NCI-H345 treated with DMSO at 0.1 percent for 48 hours (cell line): Measurements from ENCODE around the gene ACADL.

ENCODE experiments used
- DNase-seq: peaks from one replicate; lab custom pipeline; 2025; ENCODE audit not compliant: unreplicated experiment; lab: John Stamatoyannopoulos, UW

Gene ACADL

DNA sequence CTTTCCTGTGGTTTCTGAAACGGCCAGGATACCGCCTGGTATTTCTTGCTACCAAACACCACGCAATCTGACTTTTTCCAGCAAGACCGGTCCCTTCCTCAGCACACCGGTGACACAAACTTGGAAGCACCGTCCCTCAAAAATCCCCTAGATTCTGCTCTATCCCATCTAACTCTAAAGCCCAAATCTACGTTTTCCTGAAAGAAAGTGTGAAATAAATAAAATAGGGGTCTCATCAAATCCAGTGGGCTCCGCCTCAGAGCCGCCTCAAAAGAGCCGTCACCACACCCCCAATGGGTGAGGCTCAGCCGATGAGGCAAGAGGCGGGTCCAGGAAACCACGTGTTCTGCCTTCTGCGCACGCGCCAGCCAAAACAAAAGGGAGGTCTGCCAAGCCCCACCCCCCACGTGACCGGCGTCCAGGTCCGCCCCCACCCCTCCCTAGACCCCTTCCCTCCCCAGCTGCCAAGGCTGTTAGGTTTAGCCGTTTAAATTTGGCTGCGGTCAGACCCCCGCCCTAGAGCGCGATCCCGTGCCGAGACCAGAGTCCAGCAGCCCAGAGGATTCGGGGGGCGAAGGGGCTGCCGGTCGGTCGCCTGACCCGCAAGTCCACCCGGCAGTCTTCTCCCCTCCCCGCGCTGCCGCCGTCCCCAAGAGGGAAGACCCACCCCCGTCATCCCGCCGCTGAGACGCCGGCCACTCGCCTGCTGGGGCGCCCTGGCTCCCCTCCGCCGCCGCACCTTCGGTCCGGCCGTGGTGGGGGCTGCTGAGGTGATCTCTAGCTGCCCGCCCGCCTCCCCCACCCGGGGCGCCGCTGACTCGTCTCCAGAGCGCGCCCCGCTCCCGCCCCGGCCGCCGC lies 54.6 kb downstream of the ACADL start:
- peak; percentile 90 for DNase-seq

DNA sequence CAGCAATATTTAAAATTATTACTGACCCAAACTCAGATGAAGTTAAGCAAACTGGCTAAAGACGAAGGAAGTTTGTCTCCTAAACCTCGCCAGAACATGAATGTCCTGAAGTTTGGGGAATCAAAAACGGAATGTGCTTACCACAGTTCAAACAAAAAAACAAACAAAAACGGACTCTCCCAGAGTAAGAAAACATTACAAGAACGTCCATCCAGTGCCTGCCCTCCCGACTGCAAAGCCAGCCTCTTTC lies 55.1 kb downstream of the ACADL start:
- no peak for DNase-seq

DNA sequence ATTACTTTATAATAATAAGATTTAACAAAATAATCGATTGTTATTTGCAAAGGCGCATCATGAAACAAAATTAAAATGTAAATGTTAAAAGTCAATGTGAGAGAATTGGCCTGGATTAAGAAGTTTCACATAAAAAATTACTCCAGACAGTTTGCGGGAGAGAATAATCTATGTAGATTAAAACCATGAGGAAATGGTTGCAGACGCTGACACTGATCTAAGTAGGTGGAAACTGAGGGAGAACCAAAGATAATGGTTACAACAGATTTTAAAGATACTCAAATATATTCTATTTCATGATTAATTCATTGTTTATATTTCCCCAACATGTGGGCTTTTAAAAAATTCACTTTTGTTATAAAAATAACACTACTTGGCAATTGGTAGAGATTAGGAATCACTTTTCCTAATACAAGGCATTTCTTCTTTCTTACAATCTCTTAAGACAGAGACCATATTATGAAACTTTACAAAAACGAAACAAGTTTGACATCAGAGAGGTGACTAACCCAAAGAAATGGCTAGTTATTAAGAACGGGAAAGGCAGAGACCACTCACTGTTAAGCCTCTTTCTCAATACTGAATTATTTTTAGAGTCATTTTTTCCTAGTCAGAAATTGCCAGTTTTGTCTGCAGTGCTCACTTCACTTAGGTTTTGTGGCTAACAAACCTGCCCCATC lies 55.6 kb downstream of the ACADL start:
- no peak for DNase-seq

DNA sequence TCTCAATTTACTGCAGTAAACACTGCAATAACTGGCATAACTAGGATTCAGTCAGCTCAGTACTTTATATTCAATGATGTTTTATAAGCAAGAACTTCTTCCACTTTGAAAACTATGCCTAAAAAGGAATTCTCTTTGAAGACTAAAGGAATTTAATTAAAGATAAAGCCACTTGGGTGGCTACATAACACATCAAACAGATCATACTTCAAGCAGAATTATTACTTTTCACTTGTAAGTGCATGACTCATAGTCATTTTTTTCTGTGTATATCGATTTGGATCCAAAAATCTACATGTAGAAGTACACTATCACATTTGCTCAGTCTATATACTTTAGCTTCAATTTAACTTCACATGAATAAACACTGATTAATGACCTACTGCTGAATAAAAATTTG lies 58.0 kb downstream of the ACADL start:
- DNase-seq = no peak

DNA sequence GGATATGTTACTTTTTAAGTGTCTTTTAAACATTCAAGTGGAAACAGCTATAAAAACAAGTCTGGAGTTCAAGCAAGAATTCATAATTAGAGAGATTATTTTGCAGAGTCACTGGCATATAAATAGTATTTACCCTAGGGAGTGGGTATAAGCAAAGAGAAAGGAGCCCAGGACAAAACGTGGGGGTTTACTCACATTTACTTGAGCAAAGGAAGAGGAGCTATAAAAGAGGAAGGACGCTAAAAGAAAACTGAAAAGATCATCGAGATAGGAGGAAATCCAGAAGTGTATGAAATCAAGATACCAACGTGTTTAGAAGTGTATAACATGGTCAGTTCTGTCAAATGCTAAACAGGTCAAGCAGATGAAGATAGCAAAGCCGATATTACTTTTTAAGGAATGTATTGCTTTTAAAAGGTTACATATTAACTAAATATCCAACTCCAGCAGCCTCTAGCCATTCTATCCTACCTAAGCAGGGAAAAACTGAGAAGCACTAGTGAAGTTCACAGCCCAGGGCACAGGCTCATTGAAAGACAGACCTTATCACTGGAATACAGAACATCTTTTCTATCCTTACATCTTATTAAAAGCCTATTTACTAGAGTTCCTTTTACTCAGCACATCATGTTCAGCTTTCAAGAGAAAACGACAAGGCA lies 62.7 kb downstream of the ACADL start:
- DNase-seq = no peak

DNA sequence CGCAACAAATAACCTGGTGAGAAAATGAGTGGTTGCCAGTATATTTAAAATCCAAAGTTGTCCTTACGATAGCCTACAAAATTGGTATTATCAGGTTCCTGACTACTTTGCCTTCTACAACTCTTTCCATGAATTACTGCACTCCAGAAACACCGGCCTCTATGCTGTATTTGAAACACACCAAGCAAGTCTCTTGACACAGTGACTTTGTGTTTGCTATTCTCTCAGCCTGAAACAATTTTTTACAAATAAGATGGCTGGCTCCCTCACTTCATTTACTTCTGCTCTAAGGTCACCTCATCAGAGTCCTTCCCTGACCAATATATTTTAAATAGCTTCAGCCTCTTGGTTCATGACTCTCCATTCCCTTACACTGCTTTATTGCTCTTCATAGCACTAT lies 66.2 kb downstream of the ACADL start:
- no peak for DNase-seq

DNA sequence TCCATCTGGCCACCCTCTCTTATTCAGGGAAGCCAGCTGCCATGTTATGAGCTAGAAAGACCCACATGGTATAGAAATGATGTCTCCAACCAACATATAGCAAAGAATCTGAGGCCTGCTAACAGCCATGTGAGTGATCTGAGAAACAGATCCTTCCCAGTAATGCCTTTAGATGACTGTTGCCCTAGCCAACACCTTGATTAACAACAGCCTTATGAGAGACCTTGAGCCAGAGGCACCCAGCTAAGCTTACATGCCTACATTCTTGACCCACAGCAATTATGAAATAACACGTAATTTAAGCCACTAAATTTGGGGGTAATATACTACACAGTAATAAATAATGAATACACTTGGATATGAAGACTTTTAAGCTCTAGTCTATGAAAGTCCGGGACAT lies 67.0 kb downstream of the ACADL start:
- DNase-seq = no peak

DNA sequence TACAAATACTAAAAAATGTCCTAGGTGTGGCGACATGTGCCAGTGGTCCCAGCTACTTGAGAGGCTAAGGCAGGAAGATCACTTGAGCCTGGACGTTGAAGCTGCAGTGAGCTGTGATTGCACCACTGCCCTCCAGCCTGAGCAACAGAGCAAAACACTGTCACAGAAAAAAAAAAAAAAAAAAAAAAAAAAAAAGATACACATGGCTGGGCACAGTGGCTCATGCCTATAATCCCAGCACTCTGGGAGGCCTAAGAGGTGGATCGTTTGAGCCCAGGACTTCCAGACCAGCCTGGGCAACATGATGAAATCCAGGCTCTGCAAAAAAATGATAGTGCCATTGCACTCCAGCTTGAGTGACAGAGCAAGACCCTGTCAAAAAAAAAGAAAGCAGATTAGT lies 67.7 kb downstream of the ACADL start:
- DNase-seq = no peak

DNA sequence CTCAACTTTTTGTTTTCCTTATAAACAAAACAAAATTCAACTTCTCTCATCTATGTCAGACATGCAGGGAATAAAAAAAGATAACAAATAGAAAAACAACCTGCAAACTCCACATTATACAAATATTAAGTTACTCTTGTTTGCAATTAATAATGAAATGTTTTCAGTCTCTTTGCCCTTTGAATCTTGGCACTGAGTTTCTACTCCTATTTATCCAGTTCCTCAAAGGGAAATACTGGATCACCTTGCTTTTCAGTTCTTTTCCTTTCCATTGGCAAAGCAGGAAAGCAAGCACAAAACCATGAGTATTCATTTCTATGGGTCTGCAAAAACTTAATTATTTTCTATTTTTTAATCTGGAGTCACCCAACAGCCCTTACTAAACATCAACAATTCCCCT lies 77.6 kb downstream of the ACADL start:
- DNase-seq = no peak
